Ascending aorta (tissue), 2 donors: ENCODE measurements around the gene NHEJ1. TPM values are rescaled to one million over a fixed set of nuclear protein-coding genes. Genes with fewer than 3 reads are reported as not detected.

Experiments
- DNase-seq, 2 donors: peaks; one replicate each; pipeline ENCODE4 v3.0.0-alpha.2; 2019; ENCODE audit warnings: low spot score in 2 of 2
- H3K27ac ChIP-seq, 2 donors: fragments of 200-600 bp; sonication (generic); one replicate each; pipeline ENCODE4 v1.5.1; 2016 to 2017; ENCODE audit warnings: mild to moderate bottlenecking in 1 of 2
- H3K27me3 ChIP-seq: fragments of 200-600 bp; sonication (generic); one replicate; pipeline ENCODE4 v1.5.1; 2017
- H3K36me3 ChIP-seq, 2 donors: fragments of 200-600 bp; sonication (generic); one replicate each; pipeline ENCODE4 v1.5.1; 2016
- H3K4me1 ChIP-seq, 2 donors: fragments of 200-600 bp; sonication (generic); one replicate each; pipeline ENCODE4 v1.5.1; 2016 to 2017; ENCODE audit warnings: mild to moderate bottlenecking in 1 of 2
- H3K4me3 ChIP-seq, 2 donors: fragments of 200-600 bp; sonication (generic); one replicate each; pipeline ENCODE4 v1.5.1; 2016 to 2017; ENCODE audit warnings: mild to moderate bottlenecking in 1 of 2
- H3K9me3 ChIP-seq, 2 donors: fragments of 200-600 bp; sonication (generic); one replicate each; pipeline ENCODE4 v1.5.1; 2016
- CTCF ChIP-seq, 3 experiments: fragments of 200-600 bp in 2 of 3; fragments of 450-650 bp in 1 of 3; sonication (generic) in 2 of 3; IDR thresholded peaks; one replicate each; pipeline ENCODE4 v1.5.1; 2016 to 2019; ENCODE audit warnings: antibody characterized with exemption in 3 of 3, mild to moderate bottlenecking in 1 of 3, moderate library complexity in 1 of 3
- intact Hi-C: fragments of 100-400 bp; cut with DNase I; formaldehyde crosslinking; loops from one replicate; pipeline ENCODE4 v1.15.1; 2023
- total RNA-seq: library from RNA; depleted of rRNA; stranded (reverse); fragments of >200 nt; gene quantifications from one replicate; pipeline ENCODE4 v1.1.0, GENCODE V29; 2016

The NHEJ1 gene
- total RNA-seq, 1 donor from 2014 or later: 21.6 TPM

DNA sequence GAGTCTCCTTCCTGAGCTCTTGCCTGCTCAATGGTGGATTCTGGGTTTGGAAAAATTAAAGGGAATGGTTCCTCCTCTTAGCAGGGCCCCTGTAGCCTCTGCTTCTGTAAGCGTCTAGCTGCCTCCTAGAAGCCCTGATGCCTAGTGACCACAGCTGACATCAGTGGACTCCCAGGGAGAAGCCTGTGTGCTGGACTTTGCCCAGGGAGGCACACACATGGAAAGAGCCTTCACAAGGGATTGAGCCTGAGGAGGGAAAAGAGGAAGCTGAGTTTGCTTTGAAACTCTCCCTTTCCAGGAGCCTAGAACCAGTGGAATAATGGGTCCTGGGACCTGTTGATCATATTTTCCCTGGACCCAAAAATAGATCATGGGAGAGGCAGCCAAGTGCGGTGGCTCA lies 117.9 kb downstream of the NHEJ1 start:
- DNase-seq: no peak
- no peak overlapping the region for H3K4me3 ChIP-seq
- intact Hi-C loops: no loop called here
- no peaks in the 10 kb centered on the region for H3K36me3 ChIP-seq
- no peaks in the 10 kb centered on the region for H3K9me3 ChIP-seq
- H3K4me1 ChIP-seq: no peaks in the 10 kb centered on the region
- peaks cover 8% of the 10 kb centered on the region for H3K27me3 ChIP-seq
- no peak overlapping the region for H3K27ac ChIP-seq
- no peak for TF ChIP-seq CTCF (IDR thresholded peaks at IDR 0.05)

GRCh38 chr2:219042157-219042556 lies 118.5 kb downstream of the NHEJ1 start:
- no peak for TF ChIP-seq CTCF (IDR thresholded peaks at IDR 0.05)
- Histone ChIP-seq H3K27me3 (peaks cover 8% of the 10 kb centered on the region), H3K9me3 (no peaks in the 10 kb centered on the region), H3K4me3 (no peak overlapping the region), H3K27ac (no peak overlapping the region), H3K36me3 (no peaks in the 10 kb centered on the region), H3K4me1 (no peaks in the 10 kb centered on the region)
- intact Hi-C loops: no loop called here
- DNase-seq: no peak

GRCh38 chr2:219041252-219041651 lies 119.4 kb downstream of the NHEJ1 start, which contains the start of gene CFAP65:
Gene CFAP65 (minus strand): TSS chr2:219041516. CDS start chr2:219039048, 2,468 bp downstream.
- H3K9me3 ChIP-seq: no peaks in the 10 kb centered on the region
- TF ChIP-seq CTCF (IDR thresholded peaks at IDR 0.05): no peak
- no peaks in the 10 kb centered on the region for H3K4me1 ChIP-seq
- no peak for DNase-seq
- no peak within 1 kb of the TSS for H3K27ac ChIP-seq
- H3K36me3 ChIP-seq: no peaks in the 10 kb centered on the region
- intact Hi-C loops: no loop called here
- peaks cover 8% of the 10 kb centered on the region for H3K27me3 ChIP-seq
- H3K4me3 ChIP-seq: no peak within 1 kb of the TSS

- no peaks in the 10 kb centered on the region for H3K4me1 ChIP-seq
- no peak overlapping the region for H3K4me3 ChIP-seq
- no peak for DNase-seq
- H3K27me3 ChIP-seq: peaks cover 8% of the 10 kb centered on the region
- TF ChIP-seq CTCF (IDR thresholded peaks at IDR 0.05): no peak
- H3K9me3 ChIP-seq: no peaks in the 10 kb centered on the region
- intact Hi-C loops: no loop called here
- no peaks in the 10 kb centered on the region for H3K36me3 ChIP-seq
- H3K27ac ChIP-seq: no peak overlapping the region
Measured at GRCh38 chr2:219038600-219038999, 122.0 kb downstream of the NHEJ1 start.

- Histone ChIP-seq H3K27ac (no peak overlapping the region), H3K9me3 (no peaks in the 10 kb centered on the region), H3K27me3 (peaks cover 8% of the 10 kb centered on the region), H3K36me3 (no peaks in the 10 kb centered on the region), H3K4me1 (no peaks in the 10 kb centered on the region), H3K4me3 (no peak overlapping the region)
- intact Hi-C loops: no loop called here
- DNase-seq: no peak
- no peak for TF ChIP-seq CTCF (IDR thresholded peaks at IDR 0.05)
Measured at GRCh38 chr2:219037783-219038499, 122.7 kb downstream of the NHEJ1 start.
